ENCODE results near the gene NRCAM.

NRCAM gene

DNA sequence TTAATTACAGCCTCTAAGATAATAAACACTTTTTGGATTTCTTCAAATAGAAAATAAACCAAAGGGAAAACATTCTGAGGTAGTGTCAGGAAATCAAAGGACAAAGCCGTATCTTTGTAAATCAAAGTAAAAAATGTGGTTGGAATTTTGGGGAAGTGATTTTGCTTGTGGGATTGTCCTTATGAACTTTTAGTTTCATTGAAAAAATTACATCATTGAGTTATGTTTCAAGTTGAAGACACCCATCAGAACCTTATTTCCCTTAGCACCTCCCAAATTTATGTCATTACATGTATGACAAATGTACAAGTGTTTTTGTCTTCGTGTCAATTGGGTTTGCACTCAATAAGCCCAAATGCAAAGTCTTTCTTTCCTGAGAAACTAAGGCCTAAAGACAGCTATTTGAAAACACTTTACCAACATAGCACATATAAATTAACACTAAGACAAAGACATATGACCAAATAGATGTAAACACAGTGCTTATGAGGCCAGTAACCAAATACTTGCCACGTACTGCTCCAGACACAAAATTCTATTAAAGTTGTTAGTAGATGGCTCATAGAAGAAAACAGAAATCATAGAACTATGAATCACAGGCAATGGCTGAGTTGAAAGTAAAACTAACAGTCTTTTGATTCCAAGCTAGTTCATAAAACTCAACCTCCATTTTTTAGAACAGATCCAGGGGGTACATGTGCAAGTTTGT, 299.2 kb downstream of the NRCAM start:
- no peak for DNase-seq (ENCODE audit: low read depth)

DNA sequence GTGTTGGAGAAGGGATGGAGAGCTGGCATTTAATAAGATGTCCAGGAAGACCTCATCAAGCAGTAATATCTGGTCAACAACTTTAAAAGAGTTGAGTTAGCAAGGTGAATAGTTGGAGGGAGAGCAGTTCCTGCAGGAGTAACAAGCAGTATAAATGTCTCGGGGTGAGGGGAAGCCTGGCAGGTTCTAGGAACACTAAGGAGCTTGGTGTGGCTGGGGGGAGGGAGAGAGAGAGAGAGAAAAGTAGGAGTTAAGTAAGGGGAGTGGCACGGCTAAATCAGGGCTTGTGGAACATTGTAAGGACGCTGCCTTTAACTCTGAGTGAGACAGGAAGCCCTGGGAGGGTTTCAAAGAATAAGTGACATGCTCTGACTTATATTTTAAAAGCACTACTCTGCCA, 304.0 kb downstream of the NRCAM start:
- DNase-seq (ENCODE audit: low read depth), result no peak

DNA sequence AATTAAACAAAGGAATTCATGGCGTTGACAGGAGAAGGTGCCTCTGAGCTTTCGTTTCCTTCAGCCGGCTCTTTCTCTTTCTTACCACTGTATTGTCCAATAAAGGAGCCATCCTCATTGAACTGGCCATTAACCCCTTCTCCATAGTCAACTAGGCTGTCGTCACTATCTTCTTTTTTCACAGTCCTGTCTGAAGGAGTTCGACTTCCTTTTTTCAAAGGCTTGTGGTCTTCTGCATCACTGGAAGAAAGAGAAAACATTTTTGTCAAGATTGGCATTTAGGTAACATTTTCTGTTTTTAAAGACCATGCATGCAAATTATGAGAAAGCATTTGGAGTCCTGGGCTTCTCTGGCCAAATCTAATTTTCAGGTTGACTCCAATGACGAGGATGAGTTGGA, 306.3 kb downstream of the NRCAM start:
- DNase-seq (ENCODE audit: low read depth), result no peak

DNA sequence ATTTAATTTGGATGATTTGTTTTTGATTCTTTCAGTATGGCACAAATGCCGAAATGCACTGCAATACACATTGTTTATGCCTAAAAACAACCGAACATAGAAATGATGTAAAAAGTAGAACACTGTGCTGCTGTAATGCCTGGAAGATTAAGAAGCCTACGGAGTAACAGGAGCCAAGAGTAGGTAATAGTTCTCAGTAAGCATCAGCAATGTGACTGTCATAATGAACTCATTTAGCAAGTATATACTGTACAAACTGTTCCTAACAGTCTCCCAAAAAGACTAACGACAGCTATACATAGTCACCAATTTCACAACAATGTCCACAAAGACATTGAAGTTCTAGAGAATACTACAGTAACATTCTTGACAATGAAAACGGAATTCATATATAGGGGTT, 307.1 kb downstream of the NRCAM start:
- no peak for DNase-seq (ENCODE audit: low read depth)

DNA sequence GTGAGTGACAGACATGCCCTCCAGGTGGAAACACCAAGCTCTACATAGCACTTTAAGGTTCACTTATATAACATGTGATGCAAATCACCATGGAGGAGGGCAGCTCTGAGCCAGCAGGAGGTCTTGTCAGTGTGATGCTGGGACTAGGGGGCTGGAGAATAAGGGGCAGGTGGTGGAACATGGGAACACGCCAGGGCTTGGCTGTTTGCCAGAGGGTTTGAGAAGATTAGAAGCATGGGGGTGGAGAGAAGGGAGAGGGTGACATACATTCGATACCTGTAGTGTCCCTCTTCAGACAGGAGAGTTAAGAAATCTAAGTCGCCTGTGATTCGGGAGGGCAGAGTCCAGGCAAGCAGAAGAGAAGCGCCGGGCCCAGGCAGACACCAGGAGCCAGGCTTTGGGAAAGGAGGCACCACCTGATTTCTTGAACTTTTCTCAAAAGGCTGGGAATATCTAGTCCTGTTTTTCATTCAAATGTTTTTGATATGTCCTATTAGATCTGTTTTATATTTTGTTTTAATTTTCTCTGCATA, 309.1 kb downstream of the NRCAM start:
- no peak for DNase-seq (ENCODE audit: low read depth)

DNA sequence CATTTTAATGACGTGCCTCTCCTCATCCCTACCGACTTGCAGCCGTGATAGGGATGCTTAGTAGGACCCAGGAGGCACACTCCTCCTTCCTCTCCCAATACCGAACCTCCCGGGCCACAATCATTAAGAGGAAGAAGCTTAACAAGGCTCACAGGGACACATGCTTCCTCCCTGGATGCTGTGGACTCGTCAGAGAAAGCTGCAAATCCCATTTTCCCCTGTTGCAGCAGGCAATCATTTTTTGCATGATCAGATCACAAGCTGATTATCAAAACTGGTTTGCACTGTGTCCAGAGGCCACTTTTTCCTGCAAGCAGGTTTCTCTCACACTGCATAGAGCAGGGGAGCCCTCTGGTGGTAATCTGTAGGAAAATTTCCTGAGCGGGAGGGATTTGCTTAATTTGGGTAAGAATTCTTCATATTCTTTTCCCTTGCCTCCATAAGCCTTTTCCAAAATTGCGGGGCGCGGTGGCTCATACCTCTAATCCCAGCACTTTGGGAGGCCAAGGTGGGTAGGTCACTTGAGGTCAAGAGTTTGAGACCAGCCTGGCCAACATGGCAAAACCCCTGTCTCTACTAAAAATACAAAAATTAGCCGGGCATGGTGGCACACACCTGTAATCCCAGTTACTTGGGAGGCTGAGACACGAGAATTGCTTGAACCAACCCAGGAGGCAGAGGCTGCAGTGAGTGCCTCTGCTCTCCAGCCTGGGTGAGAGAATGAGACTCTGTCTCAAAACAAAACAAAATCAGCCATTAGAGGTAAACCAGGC, 310.0 kb downstream of the NRCAM start:
- DNase-seq (ENCODE audit: low read depth), result peak; percentile 10

DNA sequence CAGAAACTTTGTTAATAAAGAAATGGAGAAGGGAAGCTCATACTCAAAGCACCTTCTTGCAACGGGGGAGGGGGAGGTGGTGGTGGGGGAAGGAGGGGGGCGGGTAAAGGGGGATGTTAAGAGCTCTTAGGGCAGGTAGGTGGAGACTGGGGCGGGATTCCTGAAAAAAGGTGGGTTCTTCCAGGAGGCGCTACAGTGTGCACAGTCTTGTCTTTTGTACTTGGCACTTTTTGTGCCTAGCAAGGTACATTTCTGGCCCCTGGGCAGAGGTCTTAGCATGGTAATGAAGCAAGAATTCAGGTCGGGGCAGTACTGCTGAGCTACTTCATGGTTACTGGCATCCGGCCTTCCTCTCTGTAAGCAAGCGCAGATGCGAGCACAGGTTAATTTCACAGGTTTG, 310.8 kb downstream of the NRCAM start:
- no peak for DNase-seq (ENCODE audit: low read depth)

DNA sequence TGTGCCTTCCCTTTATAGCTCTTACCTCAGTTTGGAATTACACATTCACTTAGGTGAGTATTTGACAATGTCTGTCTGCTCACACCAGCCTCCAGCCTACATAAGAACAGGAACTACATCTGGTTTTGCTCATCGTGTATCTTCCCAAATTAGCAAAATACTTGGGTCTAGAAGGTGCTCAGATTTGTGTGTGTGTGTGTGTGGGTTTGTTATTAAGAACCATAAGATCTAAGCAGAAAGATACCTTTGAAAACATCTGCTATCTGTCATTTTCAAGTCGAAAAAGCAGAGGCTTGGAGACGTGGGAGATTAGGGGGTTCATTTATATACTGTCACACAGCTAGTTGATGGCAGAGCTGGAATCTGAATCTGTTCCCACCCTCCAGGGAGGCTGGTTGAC, 311.3 kb downstream of the NRCAM start:
- no peak for DNase-seq (ENCODE audit: low read depth)

DNA sequence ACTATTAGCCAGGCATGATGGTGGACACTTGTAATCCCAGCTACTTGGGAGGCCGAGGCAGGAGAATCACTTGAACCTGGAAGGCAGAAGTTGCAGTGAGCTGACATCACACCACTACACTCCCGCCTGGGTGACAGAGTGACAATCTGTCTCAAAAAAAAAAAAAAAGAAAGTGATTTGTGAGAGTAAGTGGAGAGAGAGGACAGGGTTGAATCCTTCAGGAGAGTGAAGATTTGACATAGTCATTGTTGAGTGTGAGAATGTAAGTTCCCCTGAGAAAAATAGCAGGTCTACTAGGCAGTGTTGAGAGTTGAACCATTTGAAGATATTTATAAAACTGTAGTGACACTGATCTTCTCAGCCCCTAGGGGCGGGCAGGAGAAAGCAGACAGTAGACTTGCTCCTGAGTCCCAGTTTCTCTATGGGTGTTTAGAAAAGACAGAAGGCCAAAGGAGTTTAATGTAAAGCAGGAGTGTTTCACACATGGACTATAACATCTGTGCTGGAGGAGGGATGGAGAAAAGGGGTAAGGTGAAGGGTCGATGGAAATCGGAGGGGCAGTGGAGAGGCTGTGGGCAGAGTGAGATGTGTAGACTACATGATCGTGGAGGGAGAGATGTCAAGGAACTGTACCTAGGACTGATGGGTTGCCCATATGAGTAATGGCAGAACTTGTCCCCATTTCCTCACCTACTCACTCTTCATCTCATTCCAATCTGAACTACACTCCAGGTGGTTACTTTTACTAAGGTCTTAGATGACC, 312.4 kb downstream of the NRCAM start:
- DNase-seq (ENCODE audit: low read depth), result no peak

DNA sequence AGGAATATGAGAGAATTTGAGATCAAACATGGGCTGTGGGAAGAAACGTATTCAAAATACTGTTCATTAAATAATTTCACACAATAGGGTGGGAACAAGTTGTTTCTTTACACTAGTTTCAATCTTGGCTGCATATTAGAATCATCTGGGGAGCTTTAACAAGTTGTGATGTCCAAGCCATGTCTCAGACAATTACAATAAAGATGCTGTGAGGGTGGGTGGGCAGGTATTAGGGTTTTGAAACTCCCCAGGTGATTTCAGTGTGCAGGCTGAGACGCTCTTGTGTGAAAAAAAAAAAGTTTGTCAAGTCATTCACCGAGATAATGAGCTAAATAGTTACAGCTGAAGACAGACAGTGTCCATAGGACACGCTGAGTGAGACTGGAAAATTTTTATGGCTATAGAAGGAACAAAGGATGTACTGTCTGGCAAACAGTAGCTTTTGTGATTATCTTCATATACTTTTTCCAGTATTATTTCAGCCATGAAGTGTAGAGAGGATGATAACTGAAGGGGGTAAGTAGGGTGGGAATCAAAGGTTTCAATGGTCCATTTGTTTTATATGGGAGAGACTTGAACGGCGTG, 313.5 kb downstream of the NRCAM start:
- no peak for DNase-seq (ENCODE audit: low read depth)

DNA sequence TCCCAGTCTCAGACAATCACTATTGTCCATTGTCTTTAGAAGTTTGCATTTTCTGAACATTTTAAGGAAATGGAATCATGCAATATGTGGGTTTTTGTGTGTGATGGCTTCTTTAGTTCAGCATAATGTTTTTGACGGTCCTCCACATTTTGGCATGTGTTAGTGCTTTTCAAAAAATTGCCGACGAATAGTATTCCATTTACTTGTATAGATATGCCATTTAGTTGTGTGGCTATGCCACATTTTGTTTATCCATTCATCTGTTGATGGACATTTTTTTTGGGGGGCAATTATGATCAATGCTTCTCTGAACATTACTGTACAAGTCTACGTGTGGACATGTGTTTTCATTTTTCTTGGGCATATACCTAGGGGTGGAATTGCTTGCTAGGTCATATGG, 314.1 kb downstream of the NRCAM start:
- DNase-seq (ENCODE audit: low read depth), result no peak

DNA sequence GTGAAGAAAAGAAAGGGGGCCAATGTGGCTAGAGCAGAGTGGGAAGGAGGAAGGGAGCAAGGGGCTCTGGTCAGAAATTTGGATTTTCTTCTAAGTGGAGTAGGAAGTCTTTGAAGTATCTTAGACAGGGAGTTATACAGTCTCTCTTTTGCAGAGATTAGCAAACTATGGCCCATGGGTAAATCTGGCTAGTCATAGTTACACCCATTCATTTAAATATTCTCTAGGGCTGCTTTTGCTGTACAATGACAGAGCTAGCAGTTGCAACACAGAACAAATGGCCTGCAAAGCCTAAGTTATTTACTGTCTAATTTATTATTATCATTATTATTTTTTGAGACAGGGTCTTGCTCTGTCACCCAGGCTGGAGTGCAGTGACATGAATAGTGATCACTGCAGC, 315.6 kb downstream of the NRCAM start:
- DNase-seq (ENCODE audit: low read depth), result no peak

DNA sequence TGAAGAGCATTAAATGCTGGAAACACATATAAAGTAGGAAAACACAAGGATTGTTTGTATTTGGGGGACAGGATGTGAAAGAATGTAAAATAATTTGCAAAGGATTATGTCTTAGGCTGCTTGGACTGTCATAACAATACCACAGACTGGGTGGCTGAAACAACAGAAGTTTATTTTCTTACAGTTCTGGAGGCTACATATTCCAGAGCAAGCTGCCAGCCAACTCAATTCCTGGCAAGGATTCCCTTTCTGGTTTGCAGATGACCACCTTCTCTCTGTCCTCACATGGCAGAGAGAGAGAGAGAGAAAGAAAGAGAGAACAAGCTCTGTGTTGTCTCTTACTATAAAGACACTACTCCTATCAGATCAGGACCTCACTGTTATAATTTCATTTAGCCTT, 317.3 kb downstream of the NRCAM start:
- DNase-seq (ENCODE audit: low read depth), result no peak

DNA sequence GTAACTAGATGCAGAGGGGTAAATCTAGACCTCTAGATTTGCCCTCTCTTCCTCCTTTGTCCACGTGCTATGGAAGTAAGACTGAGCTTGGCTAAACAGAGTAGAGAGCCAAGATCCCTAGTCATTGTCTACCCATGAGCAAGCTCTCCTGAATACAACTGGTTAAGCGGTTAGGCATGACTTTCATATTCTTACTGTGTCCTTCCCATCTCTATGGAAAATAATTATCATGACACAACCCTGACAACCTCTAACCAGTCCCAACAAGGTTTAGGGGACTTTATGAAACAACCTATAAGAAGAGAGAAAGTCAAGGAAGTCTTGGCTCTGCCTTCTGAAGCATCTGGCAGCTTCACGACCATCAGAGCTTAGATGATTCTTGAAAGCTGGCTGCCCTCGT, 318.2 kb downstream of the NRCAM start:
- DNase-seq (ENCODE audit: low read depth), result no peak

DNA sequence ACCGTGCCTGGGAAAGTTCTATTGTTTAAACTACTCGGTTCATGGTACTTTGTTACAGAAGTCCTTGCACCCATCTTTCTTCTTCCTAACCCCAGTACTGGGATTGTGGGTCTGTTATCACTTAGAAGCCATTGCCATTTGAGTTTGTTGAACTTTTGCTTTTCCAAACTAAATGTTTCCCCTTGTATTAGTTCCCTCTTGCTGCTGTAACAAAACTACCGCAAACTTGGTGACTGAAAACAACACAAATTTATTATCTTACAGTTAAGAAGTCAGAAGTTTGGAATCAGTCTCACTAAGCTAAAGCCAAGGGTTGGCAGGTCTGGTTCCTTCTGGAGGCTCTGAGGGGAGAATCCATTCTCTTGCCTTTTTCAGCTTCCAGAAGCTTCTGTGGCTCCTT, 319.2 kb downstream of the NRCAM start:
- no peak for DNase-seq (ENCODE audit: low read depth)

DNA sequence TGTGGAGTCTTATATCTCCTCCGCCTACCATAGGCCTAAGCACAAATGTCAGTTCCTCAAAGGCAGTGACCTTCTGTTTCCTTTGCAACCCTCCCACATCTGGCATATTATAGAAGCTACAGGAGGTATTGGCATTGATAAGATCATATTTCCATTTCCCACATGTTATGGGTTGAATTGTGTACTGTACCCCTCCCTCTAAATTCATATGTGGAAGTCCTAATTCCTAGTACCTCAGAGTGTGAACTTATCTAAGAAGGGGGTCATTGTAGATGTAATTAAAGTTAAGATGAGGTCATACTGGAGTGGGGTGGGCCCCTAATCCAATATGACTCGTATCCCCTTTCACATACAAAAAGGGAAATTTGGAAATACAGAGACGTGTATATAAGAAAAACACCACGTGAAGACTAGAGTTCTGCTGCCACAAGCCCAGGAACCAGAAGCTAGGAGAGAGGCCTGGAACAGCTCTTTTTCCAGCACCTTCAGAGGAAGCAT, 320.0 kb downstream of the NRCAM start:
- DNase-seq (ENCODE audit: low read depth), result no peak

DNA sequence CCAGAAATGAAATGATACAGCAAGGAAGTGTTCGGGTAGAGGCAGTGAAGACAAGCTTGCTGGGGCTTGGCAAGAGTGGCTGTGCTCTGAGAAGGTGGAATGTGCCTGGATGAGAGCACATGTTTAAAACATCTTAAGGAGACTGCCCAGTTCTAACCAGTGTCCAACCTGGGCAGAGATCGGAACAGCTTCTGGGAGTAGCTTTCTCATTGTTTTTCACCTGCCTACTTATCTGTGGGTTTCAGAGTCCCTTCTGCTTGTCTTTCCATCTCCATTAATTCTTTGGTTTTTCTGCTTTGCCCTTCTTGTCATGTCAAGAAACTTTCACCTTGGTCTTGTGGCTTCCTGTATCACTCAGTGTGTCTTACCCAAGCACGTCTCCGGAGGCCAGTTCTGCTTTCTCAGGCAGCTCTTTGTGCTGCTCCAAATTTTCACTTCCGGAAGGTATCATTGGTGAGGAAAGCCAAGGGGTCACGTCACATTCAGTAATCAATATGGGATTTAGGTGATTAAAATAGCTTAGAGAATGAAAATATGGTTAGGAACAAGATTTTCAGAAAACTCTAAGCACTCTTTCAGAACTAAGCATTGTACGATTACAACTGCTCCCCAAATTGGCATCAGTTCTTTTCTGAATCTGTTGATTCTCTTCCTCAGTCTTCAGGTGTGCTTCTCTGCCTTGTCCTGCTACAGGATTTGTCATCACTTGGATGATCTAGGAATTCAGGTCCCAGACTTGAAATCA, 320.6 kb downstream of the NRCAM start:
- no peak for DNase-seq (ENCODE audit: low read depth)

DNA sequence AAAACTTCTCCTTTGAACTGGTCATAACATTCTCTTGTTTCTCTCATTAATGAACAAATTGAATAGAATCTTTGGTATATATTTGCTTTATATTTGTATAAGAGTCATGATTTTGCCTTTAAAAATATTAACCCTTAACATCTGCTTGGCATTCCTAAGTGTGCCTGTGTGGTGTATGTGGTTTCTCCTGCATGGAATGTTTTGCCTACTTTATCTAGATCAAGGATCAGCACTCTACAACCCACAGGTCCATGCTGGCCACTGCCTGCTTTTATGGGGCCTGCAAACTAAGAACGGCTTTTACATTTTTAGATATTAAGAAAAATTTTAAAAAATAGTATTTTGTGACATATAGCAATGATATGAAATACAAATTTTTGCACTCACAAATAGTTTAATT, 321.8 kb downstream of the NRCAM start:
- no peak for DNase-seq (ENCODE audit: low read depth)

DNA sequence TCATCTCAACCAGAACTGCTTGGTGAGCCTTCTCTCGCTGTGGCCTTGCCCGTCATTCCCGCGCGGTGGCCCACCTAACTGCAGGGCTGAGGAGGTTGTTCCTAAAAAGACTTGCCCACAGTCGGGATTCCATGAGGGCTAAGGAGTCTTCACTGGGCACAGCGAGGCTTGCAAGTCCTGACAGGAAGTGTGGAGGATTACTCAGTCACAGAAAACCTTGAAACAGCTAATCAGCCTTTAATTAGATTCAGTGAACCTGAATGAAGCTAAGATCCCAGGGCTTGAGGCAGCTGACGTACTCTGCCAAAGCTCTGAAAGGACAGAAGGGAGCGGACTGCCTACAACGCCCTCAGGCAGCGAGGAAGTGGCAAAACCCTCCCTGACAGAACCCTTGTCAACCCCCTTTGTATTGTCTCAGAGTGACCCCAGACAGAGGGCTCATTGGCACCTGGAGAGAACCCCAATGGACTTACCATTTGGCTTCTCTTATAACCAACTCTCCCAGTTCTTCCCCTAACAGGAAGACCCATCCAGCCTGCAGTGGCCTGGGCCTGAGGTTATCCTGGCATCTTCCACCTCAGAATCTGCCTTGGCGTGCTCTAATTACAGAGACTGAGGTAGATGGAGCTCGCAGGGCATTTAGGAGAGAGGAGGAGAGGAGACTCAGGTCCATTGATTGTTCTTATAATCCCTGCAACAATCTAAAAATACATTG, 323.5 kb downstream of the NRCAM start:
- no peak for DNase-seq (ENCODE audit: low read depth)

DNA sequence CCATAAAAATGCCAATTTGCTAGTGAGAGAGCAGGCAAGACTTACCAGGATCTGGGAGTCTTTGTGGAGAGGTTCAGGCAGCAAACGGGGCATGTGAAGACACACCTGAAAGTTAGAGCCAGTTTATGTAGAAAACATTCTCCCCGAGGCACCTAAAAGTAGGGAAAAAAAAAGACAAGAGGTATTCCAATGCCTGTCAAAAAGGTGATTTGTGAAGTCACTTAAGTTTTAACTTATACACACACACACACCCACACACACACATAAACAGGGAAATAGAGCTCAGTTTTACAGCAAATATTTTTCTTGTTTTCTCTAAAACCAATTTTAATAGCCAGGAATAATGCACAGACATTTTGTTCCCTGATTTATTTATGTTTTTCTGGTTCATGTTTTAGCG, 326.0 kb downstream of the NRCAM start, which contains the start of gene LAMB4:
Gene LAMB4, minus strand, starts transcription at position 101 of the 400 bp plus-strand sequence. CDS start 7,197 bp downstream, outside the sequence.
- DNase-seq (ENCODE audit: low read depth), result no peak
